HCEC 1CT (cell line): ENCODE results near the gene FAM81B.

Source experiments
- DNase-seq: peaks from one replicate; pipeline ENCODE4 v3.0.0-alpha.2; 2017

FAM81B gene

GRCh38 chr5:95406426-95407090, 15.4 kb downstream of the FAM81B start:
- DNase-seq = no peak

GRCh38 chr5:95410279-95410678, 19.1 kb downstream of the FAM81B start:
- no peak for DNase-seq

GRCh38 chr5:95411474-95411873, 20.3 kb downstream of the FAM81B start:
- no peak for DNase-seq

GRCh38 chr5:95414451-95414850, 23.3 kb downstream of the FAM81B start:
- no peak for DNase-seq

- peak; percentile 7 for DNase-seq
These were observed 26.8 kb downstream of the FAM81B start for GRCh38 chr5:95417971-95418370.

- no peak for DNase-seq
These were observed 31.7 kb downstream of the FAM81B start for GRCh38 chr5:95422838-95423237.

GRCh38 chr5:95424016-95424415, 32.9 kb downstream of the FAM81B start:
- no peak for DNase-seq

- DNase-seq = no peak
These were observed 33.4 kb downstream of the FAM81B start for GRCh38 chr5:95424526-95424925.

GRCh38 chr5:95426227-95426626, 35.1 kb downstream of the FAM81B start:
- DNase-seq = no peak

GRCh38 chr5:95432779-95433178, 41.6 kb downstream of the FAM81B start:
- no peak for DNase-seq

GRCh38 chr5:95439801-95440493, 48.8 kb downstream of the FAM81B start:
- no peak for DNase-seq

GRCh38 chr5:95440825-95441224, 49.7 kb downstream of the FAM81B start:
- DNase-seq = no peak

- no peak for DNase-seq
These were observed 50.5 kb downstream of the FAM81B start for GRCh38 chr5:95441636-95442035.

GRCh38 chr5:95445442-95445841, 54.3 kb downstream of the FAM81B start:
- DNase-seq = no peak

- peak; percentile 25 for DNase-seq
These were observed 54.8 kb downstream of the FAM81B start for GRCh38 chr5:95445995-95446394.

GRCh38 chr5:95446560-95447221, 55.5 kb downstream of the FAM81B start:
- peak; percentile 3 for DNase-seq

GRCh38 chr5:95447961-95448360, 56.8 kb downstream of the FAM81B start:
- no peak for DNase-seq

GRCh38 chr5:95448789-95449188, 57.6 kb downstream of the FAM81B start:
- no peak for DNase-seq

- no peak for DNase-seq
These were observed 58.3 kb downstream of the FAM81B start for GRCh38 chr5:95449460-95449859.

- DNase-seq = no peak
These were observed 63.4 kb downstream of the FAM81B start for GRCh38 chr5:95454536-95454935.

GRCh38 chr5:95460665-95461064, 69.5 kb downstream of the FAM81B start:
- no peak for DNase-seq

GRCh38 chr5:95471487-95471886, 80.3 kb downstream of the FAM81B start:
- no peak for DNase-seq

- DNase-seq = peak; percentile 29
These were observed 80.8 kb downstream of the FAM81B start for GRCh38 chr5:95471942-95472341.

GRCh38 chr5:95484421-95484820, 93.3 kb downstream of the FAM81B start:
- no peak for DNase-seq
